Stimulated activated CD4-positive, alpha-beta T cell treated with anti-CD3 and anti-CD28 coated beads, Interleukin-1b, Interleukin-23, amount 100 ng/mL, for 1 hour (primary cell): ENCODE results near the gene KCNG3.
"Not testable (repeated sequence)": the region's sequence is repeated elsewhere in the genome, so short reads cannot be mapped to it uniquely, and the experiment has no call there.

Experiments used
- DNase-seq, 2 donors: peaks; one replicate each; pipeline ENCODE4 v3.0.0-alpha.2; 2020; ENCODE audit warnings: low read depth in 2 of 2

KCNG3 gene

DNA sequence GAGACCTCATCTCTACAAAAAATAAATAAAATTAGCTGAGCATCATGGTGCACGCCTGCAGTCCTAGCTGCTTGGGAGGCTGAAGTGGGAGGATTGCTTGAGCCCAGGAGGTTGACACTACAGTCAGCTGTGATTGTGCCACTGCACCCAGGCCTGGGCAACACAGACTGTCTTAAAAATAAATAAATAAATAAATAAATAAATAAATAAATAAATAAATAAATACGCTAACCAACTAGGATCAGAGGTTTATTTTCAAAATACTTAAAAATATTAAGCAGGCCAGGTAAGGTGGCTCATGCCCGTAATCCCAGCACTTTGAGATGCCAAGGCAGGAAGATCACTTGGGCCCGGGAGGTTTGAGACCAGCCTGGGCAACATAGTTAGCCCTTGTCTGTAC, 63.6 kb downstream of the KCNG3 start:
- no peak for DNase-seq

DNA sequence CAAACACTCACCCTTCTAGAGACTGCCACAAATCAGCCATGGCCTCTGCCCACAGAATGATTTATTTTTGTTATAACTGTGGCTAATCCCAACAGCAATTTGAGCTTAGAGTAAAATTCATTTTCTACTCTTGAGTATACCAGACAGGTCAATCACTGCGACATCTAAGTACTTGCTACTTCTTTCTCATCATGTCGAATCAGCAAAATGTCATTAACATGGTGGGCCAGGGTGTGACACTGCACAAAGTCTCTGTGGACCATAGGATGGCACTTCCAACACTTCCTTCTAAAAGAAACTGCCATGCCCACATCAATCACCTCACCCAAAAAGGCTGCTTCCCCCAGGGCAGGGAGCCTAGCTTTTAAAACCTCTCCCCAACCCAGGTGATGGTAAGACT, 64.4 kb downstream of the KCNG3 start:
- no peak for DNase-seq

DNA sequence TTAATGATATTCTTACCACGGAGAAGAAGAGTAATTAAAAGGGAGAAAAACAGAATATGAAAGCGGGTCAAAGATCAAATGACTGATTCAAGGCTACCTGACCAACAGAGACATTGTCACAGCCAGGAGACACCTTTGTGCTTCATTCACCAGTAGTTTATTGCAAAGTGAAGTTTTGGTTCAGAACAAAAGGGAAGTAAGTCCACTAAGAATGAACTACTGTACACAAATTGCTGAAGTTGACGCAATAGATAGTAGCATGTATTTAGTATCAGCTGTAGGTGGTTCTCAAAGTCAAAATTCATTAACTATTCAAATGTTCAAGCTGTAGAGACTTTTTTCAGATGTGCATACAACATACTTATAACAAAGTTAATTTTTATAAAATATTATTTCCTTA, 68.1 kb downstream of the KCNG3 start:
- DNase-seq, result no peak

GRCh38 chr2:42424033-42424432, 69.7 kb downstream of the KCNG3 start:
- no peak for DNase-seq

- no peak for DNase-seq
Measured at GRCh38 chr2:42421601-42422239, 72.1 kb downstream of the KCNG3 start.

DNA sequence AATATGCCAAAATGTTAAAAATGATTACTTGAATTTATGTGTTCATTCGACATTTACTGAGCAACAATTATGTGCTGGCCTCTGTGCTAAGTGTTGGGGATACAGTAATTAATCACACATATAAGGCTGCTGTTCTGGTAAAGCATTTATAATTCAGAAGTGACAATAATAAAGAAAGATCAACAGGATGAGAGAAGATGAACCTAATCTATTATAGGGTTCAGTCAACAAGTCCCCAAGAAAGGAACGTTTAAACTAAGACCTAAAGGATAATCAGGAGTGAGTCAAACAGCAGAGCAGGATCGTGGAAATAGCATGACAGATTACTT, 72.7 kb downstream of the KCNG3 start:
- DNase-seq, result no peak

DNA sequence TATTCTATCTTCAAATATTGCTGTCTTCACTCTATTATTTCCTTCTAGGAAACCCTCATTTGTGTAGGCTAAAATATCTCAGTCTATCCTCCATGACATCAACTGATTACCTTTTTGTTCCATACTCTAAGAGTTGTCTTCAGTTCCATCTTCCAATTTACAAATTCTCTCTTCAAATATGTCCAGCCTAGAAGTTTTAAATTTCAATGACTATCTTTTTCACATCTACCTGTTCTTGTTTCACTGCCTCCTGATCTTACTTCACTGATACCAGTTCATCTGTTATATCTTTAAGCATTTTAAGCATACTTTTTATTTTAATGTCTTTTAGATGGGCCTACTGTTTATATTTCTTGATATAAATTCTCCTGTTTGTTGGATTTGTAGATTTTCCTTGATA, 79.1 kb downstream of the KCNG3 start:
- no peak for DNase-seq

DNA sequence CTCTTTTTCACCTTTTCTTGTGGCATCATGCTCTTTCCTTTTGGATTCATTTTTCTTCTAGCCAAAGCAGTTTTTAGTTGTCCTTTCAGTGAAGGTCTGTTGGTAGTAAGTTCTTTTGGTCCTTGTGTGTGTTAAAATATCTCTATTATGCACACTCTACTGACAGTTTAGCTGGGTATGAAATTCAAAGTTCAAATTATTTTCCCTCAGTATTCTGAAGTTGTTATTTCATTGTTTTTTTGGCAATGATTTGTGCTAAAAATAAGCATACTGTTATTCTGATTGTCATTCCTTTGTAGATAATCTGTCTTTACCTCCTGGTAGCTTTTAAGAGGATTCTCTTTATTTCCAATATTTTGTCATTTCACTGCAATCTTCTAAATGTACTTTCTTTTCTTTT, 79.6 kb downstream of the KCNG3 start:
- no peak for DNase-seq

DNA sequence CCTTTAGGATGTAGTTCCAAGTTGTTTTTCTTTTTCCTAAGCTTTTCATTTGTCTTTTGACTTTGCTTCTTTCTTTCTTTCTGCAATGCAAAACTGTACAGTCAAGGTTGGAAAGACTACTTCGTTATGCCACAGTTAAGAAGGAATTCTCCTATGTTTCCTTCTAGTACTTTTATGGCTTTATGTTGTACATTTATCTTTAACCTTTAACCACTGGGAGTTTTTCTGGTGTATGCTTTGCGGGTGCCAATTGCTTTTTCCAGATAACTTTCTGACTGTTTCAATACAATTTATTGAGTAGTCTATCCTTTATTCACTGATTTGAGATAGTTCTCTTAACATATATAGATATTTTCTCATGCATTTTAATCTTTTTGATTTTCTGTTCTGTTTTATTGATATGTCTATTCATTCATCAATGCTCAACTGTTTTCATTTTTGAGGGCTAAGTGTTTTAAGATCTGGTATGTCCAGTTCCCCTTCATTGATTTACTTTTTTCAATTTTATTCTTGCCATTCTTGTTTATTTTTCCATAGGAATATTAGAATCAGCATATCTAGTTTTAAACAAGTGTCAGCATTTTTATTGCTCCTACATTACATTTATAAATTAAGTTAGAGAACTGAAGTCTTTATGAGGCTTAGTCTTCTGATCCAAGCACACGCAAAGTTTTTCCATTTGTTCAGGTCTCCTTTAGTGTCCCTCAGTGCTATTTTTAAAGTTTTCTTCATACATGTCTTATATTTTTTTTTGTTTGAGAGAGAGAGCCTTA, 82.9 kb downstream of the KCNG3 start:
- DNase-seq, result no peak

DNA sequence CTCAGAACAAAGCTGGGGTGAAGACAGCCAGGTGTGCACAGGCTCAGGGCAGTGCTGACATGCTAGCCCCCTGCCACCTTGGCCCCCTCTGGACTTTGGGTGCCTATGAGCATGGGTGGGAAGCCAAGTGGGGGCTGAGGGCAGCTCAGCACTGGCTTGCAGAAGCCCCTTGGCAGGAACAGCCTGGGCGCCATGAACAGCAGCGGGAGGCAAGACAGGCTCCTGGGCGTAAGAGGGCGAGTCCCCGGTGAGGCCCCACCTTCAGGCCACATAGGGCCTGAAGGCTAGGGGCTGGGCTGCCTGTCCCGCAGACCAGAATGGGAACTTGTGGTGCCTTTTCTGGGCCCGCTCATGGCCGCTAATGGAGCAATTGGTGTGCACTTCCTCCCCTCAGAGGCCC, 85.8 kb downstream of the KCNG3 start:
- DNase-seq, result no peak

GRCh38 chr2:42407476-42407875, 86.3 kb downstream of the KCNG3 start:
- no peak for DNase-seq

DNA sequence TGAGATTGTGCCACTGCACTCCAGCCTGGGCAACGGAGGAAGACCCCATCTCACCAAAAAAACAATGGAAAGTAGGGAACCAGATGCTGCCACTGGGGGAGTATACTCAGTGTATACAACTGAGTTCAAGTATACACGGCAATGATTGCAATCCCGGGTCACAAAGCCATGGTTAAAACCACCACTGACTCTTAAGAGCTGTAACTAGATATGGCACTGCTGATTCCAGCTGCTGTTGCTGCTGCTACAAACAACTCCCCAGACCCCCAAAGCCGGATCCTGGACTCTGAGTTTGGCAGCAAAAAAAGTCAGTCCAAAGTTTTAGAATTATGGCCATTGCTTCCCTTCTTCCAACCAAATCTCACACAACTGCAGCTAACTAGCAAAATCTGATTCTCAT, 89.1 kb downstream of the KCNG3 start:
- DNase-seq, result no peak

DNA sequence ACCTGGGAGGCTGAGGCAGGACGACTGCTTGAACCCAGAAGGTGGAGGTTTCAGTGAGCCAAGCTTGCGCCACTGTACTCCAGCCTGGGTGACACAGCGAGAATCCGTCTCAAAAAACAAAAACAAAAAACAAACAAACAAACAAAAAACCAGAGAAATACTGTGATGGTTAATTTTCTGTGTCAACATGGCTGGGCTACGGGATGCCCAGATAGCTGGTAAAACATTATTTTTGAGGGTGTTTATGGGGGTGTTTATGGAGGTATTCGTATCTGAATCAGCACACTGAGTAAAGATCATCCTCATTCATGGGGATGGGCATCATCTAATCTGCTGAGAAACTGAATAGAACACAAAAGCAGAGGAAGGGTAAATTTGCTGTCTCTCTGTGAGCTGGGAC, 92.0 kb downstream of the KCNG3 start:
- no peak for DNase-seq

DNA sequence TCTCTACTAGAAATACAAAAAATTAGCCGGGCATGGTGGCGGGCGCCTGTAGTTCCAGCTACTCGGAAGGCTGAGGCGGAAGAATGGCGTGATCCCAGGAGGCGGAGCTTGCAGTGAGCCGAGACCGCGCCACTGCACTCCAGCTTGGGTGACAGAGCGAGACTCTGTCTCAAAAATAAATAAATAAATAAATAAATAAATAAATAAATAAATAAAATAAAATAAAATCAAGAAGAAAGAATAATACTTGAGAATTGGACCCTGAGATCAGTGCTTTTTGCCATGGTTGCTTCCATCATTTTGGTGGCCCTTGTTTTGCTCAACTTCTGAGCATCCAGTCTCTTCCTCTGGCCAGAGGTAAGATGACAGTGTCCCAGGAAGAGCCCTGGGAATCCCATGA, 95.7 kb downstream of the KCNG3 start:
- not testable (repeated sequence) for DNase-seq

GRCh38 chr2:42393320-42393719, 100.5 kb downstream of the KCNG3 start:
- not testable (repeated sequence) for DNase-seq

DNA sequence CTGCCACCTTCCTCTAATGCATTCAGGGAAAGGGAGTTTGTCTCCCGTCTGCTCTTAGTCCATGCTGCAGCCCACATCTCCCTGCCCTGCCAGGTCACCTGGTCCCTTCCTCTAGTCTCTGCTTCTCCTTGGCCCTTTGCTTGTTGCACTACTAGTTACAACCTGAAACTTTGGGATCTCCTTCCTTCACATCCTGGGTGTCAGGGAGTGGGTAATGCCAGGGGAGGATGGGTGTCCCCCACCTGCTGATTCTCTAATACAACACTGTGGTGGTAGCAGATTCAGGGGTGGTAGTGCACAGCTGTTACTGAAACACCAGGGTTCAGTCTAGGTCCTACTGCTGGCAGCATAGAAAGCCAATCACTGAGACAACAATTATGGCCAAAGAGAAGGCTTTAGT, 101.6 kb downstream of the KCNG3 start:
- DNase-seq, result no peak
